Measurements from ENCODE around the gene C19orf44. TPM values are rescaled to one million over a fixed set of nuclear protein-coding genes. Genes with fewer than 3 reads are reported as not detected.
"Not testable (repeated sequence)": the region's sequence is repeated elsewhere in the genome, so short reads cannot be mapped to it uniquely, and the experiment has no call there.

The C19orf44 gene
- total and polyA plus RNA-seq, 3 donors from 2014 or later, result 13.6 to 40.9 (median 35.4) TPM

DNA sequence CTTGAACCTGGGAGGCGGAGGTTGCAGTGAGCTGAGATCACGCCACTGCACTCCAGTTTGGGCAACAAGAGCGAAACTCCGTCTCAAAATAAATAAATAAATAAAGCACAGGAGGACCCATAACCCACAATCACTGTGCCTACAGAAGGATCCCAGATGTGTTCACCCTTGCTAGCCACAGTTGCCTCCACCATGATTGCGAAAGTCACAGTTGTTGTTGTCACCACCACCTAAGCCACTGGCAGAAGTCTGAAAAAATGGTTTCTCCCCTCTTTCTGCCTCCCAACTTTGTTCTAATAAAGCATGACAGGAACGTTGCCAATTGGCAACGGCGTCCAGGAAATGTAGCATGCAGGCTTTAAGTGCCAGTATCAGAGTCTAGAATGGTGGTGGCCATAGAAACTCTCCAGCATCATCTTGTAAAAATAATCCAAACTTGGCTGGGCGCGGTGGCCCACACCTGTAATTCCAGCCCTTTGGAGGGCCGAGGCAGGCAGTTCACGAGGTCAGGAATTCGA is 22.3 kb upstream of the C19orf44 start:
- TF ChIP-seq, protein P1, sequence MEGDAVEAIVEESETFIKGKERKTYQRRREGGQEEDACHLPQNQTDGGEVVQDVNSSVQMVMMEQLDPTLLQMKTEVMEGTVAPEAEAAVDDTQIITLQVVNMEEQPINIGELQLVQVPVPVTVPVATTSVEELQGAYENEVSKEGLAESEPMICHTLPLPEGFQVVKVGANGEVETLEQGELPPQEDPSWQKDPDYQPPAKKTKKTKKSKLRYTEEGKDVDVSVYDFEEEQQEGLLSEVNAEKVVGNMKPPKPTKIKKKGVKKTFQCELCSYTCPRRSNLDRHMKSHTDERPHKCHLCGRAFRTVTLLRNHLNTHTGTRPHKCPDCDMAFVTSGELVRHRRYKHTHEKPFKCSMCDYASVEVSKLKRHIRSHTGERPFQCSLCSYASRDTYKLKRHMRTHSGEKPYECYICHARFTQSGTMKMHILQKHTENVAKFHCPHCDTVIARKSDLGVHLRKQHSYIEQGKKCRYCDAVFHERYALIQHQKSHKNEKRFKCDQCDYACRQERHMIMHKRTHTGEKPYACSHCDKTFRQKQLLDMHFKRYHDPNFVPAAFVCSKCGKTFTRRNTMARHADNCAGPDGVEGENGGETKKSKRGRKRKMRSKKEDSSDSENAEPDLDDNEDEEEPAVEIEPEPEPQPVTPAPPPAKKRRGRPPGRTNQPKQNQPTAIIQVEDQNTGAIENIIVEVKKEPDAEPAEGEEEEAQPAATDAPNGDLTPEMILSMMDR (IDR thresholded peaks at IDR 0.05), result no peak
- no peak for TF ChIP-seq POLR2A (IDR thresholded peaks at IDR 0.05)
- intact Hi-C loops (cut with DNase I; ENCODE audit: low total_unique reads), result no loop called here
- Histone ChIP-seq H3K9me3 (no peaks in the 10 kb centered on the region), H3K27ac (no peak overlapping the region), H3K4me1 (peaks cover 25% of the 10 kb centered on the region), H3K4me3 (no peak overlapping the region), H3K36me3 (ENCODE audit: low read depth, missing control alignments) (no peaks in the 10 kb centered on the region), H3K27me3 (no peaks in the 10 kb centered on the region)
- no peak for DNase-seq
- WGBS, 2 donors, result 86 to 89% methylated on average over 13 of the region's 13 CpGs

DNA sequence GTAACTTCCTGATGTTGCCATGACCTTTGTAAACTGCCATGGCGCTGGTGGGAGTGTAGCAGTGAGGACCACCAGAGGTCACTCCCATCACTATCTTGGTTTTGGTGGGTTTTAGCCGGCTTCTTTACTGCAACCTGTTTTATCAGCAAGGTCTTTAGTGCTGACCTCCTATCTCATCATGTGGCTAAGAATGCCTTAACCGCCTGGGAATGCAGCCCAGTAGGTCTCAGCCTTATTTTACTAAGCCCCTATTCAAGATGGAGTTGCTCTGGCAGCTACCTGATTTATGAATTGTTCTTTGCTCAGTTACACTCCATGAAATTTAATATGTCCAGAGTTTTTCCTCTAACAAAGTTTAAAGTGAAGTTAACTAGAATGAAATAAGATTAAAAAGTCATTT is 19.8 kb upstream of the C19orf44 start:
- H3K27me3 ChIP-seq, result no peaks in the 10 kb centered on the region
- no peak overlapping the region for H3K27ac ChIP-seq
- H3K36me3 ChIP-seq (ENCODE audit: low read depth, missing control alignments), result no peaks in the 10 kb centered on the region
- DNase-seq, result no peak
- intact Hi-C loops (cut with DNase I; ENCODE audit: low total_unique reads), result no loop called here
- no peaks in the 10 kb centered on the region for H3K9me3 ChIP-seq
- WGBS, 2 donors, result 53 to 61% methylated on average over 3 of the region's 3 CpGs
- TF ChIP-seq POLR2A (IDR thresholded peaks at IDR 0.05), result no peak
- TF ChIP-seq, protein P1 (IDR thresholded peaks at IDR 0.05), result no peak
- H3K4me1 ChIP-seq, result peaks cover 5% of the 10 kb centered on the region
- H3K4me3 ChIP-seq, result no peak overlapping the region

DNA sequence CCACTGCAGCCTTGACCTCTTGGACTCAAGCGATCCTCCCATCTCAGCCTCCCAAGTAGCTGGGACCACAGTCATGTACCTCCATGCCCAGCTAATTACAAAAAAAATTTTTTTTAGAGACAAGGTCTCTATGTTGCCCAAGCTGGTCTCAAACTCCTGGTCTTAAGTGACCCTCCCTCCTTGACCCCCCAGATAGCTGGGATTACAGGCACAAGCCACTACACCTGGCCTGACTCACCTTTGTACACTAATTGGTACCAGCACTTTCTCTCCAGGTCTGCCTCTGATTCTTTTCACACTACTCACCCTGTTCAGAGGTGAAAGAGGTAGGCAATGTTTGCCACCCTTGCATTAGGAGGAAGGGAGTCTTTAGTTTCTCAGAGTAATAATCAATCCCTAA is 18.9 kb upstream of the C19orf44 start:
- whole genome bisulfite sequencing, 2 donors, result 92 to 100% methylated on average over 1 of the region's 1 CpG
- Histone ChIP-seq H3K27me3 (no peaks in the 10 kb centered on the region), H3K9me3 (no peaks in the 10 kb centered on the region), H3K4me3 (no peak overlapping the region), H3K36me3 (ENCODE audit: low read depth, missing control alignments) (no peaks in the 10 kb centered on the region), H3K27ac (no peak overlapping the region), H3K4me1 (peaks cover 3% of the 10 kb centered on the region)
- TF ChIP-seq POLR2A (IDR thresholded peaks at IDR 0.05), result no peak
- TF ChIP-seq, protein P1 (IDR thresholded peaks at IDR 0.05), result no peak
- intact Hi-C loops (cut with DNase I; ENCODE audit: low total_unique reads), result no loop called here
- DNase-seq, result no peak

DNA sequence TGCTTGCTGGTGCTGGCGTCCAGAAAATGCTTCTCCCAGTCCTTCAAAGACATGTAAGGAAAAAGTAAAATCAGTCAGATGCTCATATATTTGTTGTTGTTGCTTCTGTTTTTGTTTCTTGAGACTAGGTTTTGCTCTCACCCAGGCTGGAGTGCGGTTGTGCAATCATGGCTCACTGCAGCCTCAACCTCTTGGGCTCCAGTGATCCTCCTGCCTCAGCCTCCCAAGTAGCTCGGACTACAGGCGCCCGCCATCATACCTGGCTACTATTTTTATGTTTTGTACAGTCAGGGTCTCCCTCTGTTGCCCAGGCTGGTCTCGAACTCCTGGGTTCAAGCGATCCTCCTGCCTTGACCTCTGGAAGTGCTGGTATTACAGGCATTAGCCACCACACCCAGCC is 13.4 kb upstream of the C19orf44 start:
- Histone ChIP-seq H3K27me3 (no peaks in the 10 kb centered on the region), H3K4me3 (no peak overlapping the region), H3K9me3 (no peaks in the 10 kb centered on the region), H3K4me1 (no peaks in the 10 kb centered on the region), H3K36me3 (ENCODE audit: low read depth, missing control alignments) (no peaks in the 10 kb centered on the region), H3K27ac (no peak overlapping the region)
- WGBS, 2 donors, result 89 to 96% methylated on average over 7 of the region's 7 CpGs
- intact Hi-C loops (cut with DNase I; ENCODE audit: low total_unique reads), result no loop called here
- no peak for DNase-seq
- no peak for TF ChIP-seq POLR2A (IDR thresholded peaks at IDR 0.05)
- TF ChIP-seq, protein P1 (IDR thresholded peaks at IDR 0.05), result no peak

GRCh38 chr19:16486476-16486875 is 9.7 kb upstream of the C19orf44 start:
- WGBS, 2 donors, result 88 to 89% methylated on average over 4 of the region's 4 CpGs
- H3K4me1 ChIP-seq; H3K4me3 ChIP-seq; DNase-seq; H3K27ac ChIP-seq; H3K9me3 ChIP-seq; H3K36me3 ChIP-seq (ENCODE audit: low read depth, missing control alignments); H3K27me3 ChIP-seq; intact Hi-C loops (cut with DNase I; ENCODE audit: low total_unique reads): not testable (repeated sequence)
